H54 (cell line): ENCODE results near the gene GREM1.

ENCODE experiments used
- DNase-seq: peaks from one replicate; pipeline ENCODE4 v3.0.0; 2011; ENCODE audit warnings: low spot score, mixed read lengths; ENCODE audit not compliant: insufficient read length
- FAIRE-seq: peaks from 3 replicates; lab custom pipeline; 2011; peaks lifted over from hg19 to GRCh38; lab: Jason Lieb, UNC
- POLR2A ChIP-seq: IDR thresholded peaks from 2 replicates; pipeline ENCODE4 v1.6.1; 2011; ENCODE audit warnings: low read depth, mild to moderate bottlenecking, low read length

GREM1 gene

GRCh38 chr15:32717426-32718226, at the start of gene GREM1:
GREM1 (plus strand) TSS chr15:32718004; CDS start chr15:32730691, 12,687 bp downstream.
- no peak for FAIRE-seq
- no peak for DNase-seq
- TF ChIP-seq POLR2A, result no peak

GRCh38 chr15:32668942-32669341, 48.9 kb upstream of the GREM1 start:
- DNase-seq (no peak), FAIRE-seq (no peak)
- no peak for TF ChIP-seq POLR2A

GRCh38 chr15:32669896-32670611, 47.8 kb upstream of the GREM1 start:
- TF ChIP-seq POLR2A, result no peak
- DNase-seq (no peak), FAIRE-seq (no peak)

GRCh38 chr15:32670623-32671022, 47.2 kb upstream of the GREM1 start:
- FAIRE-seq (no peak), DNase-seq (no peak)
- no peak for TF ChIP-seq POLR2A

- no peak for TF ChIP-seq POLR2A
- no peak for DNase-seq
- FAIRE-seq, result no peak
These were observed 46.2 kb upstream of the GREM1 start for GRCh38 chr15:32671339-32672325.

GRCh38 chr15:32674681-32675080, 43.1 kb upstream of the GREM1 start:
- no peak for FAIRE-seq
- DNase-seq, result no peak
- TF ChIP-seq POLR2A, result no peak

GRCh38 chr15:32675466-32675865, 42.3 kb upstream of the GREM1 start:
- FAIRE-seq (peak; percentile 62), DNase-seq (no peak)

GRCh38 chr15:32676169-32676568, 41.6 kb upstream of the GREM1 start:
- FAIRE-seq (no peak), DNase-seq (no peak)
- no peak for TF ChIP-seq POLR2A

More at GRCh38 chr15:32675466-32675865, 42.3 kb upstream of the GREM1 start:
- no peak for TF ChIP-seq POLR2A

- FAIRE-seq, result no peak
- no peak for TF ChIP-seq POLR2A
- DNase-seq, result no peak
These were observed 40.5 kb upstream of the GREM1 start for GRCh38 chr15:32677238-32677750.

- no peak for FAIRE-seq
- TF ChIP-seq POLR2A, result no peak
- no peak for DNase-seq
These were observed 38.5 kb upstream of the GREM1 start for GRCh38 chr15:32679298-32679690.

- FAIRE-seq, result peak; percentile 69
- TF ChIP-seq POLR2A, result no peak
- no peak for DNase-seq
These were observed 35.2 kb upstream of the GREM1 start for GRCh38 chr15:32682569-32682968.

- DNase-seq, result no peak
- FAIRE-seq, result no peak
- TF ChIP-seq POLR2A, result no peak
These were observed 34.7 kb upstream of the GREM1 start for GRCh38 chr15:32682977-32683630.
